ENCODE data around the gene AURKB. TPM values are rescaled to one million over a fixed set of nuclear protein-coding genes. Genes with fewer than 3 reads are reported as not detected.

Gene AURKB
- total and polyA plus RNA-seq, 3 donors from 2014 or later, result 2.4 to 3.7 (median 3.2) TPM

- intact Hi-C loops (cut with DNase I; ENCODE audit: low total_unique reads), result no loop called here
- H3K4me1 ChIP-seq, result peaks cover 42% of the 10 kb centered on the region
- DNase-seq, result no peak
- H3K27me3 ChIP-seq, result no peaks in the 10 kb centered on the region
- H3K9me3 ChIP-seq, result no peaks in the 10 kb centered on the region
- TF ChIP-seq POLR2A (IDR thresholded peaks at IDR 0.05) (no peak), CTCF (IDR thresholded peaks at IDR 0.05) (no peak)
- H3K4me3 ChIP-seq, result no peak overlapping the region
- peak overlapping the region; percentile 100 for H3K27ac ChIP-seq
- 54 to 59% methylated on average over 3 of the region's 3 CpGs for WGBS, 2 donors
- no peaks in the 10 kb centered on the region for H3K36me3 ChIP-seq (ENCODE audit: low read depth, missing control alignments)
Measured at GRCh38 chr17:8159032-8159400, 51.4 kb downstream of the AURKB start.

- Histone ChIP-seq H3K27ac (peak overlapping the region; percentile 100), H3K4me1 (peaks cover 42% of the 10 kb centered on the region), H3K9me3 (no peaks in the 10 kb centered on the region), H3K4me3 (no peak overlapping the region), H3K36me3 (ENCODE audit: low read depth, missing control alignments) (no peaks in the 10 kb centered on the region), H3K27me3 (no peaks in the 10 kb centered on the region)
- intact Hi-C loops (cut with DNase I; ENCODE audit: low total_unique reads), result no loop called here
- WGBS, 2 donors, result 31% methylated on average over 20 of the region's 20 CpGs
- peak; percentile 96 for DNase-seq
- TF ChIP-seq CTCF (IDR thresholded peaks at IDR 0.05) (peak; percentile 92 to 98 (median 95)), POLR2A (IDR thresholded peaks at IDR 0.05) (no peak)
Measured at GRCh38 chr17:8158267-8159031, 51.9 kb downstream of the AURKB start.

- no peak for TF ChIP-seq CTCF (IDR thresholded peaks at IDR 0.05)
- peak; percentile 98 for TF ChIP-seq POLR2A (IDR thresholded peaks at IDR 0.05)
- H3K27ac ChIP-seq, result peak overlapping the region; percentile 100
- intact Hi-C loops (cut with DNase I; ENCODE audit: low total_unique reads), result no loop called here
- H3K36me3 ChIP-seq (ENCODE audit: low read depth, missing control alignments), result no peaks in the 10 kb centered on the region
- H3K4me3 ChIP-seq, result peak overlapping the region; percentile 95 to 99
- H3K4me1 ChIP-seq, result peaks cover 42% of the 10 kb centered on the region
- peak; percentile 99 for DNase-seq
- WGBS, 2 donors, result 0% methylated on average over 44 to 59 of the region's 59 CpGs
- H3K27me3 ChIP-seq, result no peaks in the 10 kb centered on the region
- no peaks in the 10 kb centered on the region for H3K9me3 ChIP-seq
Measured at GRCh38 chr17:8156246-8156992, 54.0 kb downstream of the AURKB start.

- intact Hi-C loops (cut with DNase I; ENCODE audit: low total_unique reads), result no loop called here
- WGBS, 2 donors, result 1 to 2% methylated on average over 11 of the region's 11 CpGs
- Histone ChIP-seq H3K9me3 (no peaks in the 10 kb centered on the region), H3K4me3 (peak overlapping the region; percentile 95 to 99), H3K36me3 (ENCODE audit: low read depth, missing control alignments) (no peaks in the 10 kb centered on the region), H3K4me1 (peaks cover 37% of the 10 kb centered on the region), H3K27me3 (no peaks in the 10 kb centered on the region), H3K27ac (peak overlapping the region; percentile 99 to 100)
- TF ChIP-seq CTCF (IDR thresholded peaks at IDR 0.05) (no peak), POLR2A (IDR thresholded peaks at IDR 0.05) (no peak)
- DNase-seq, result no peak
Measured at GRCh38 chr17:8155996-8156245, 54.5 kb downstream of the AURKB start.

Data from testis (tissue), 3 donors.